Measurements from ENCODE around the gene AGXT.

The AGXT gene

GRCh38 chr2:240847817-240848216 lies 20.8 kb upstream of the AGXT start:
- Histone ChIP-seq H3K27me3 (ENCODE audit: insufficient read depth, low read depth) (peaks cover 10% of the 10 kb centered on the region; the same call in 1 of the 2 replicates), H3K36me3 (ENCODE audit: insufficient read depth) (no peaks in the 10 kb centered on the region), H3K4me1 (ENCODE audit: low read depth, poor library complexity, severe bottlenecking) (no peaks in the 10 kb centered on the region), H2AFZ (ENCODE audit: low read depth) (no peak overlapping the region), H4K20me1 (ENCODE audit: insufficient read depth) (no peaks in the 10 kb centered on the region), H3K79me2 (ENCODE audit: insufficient read depth, low read depth) (no peaks in the 10 kb centered on the region), H3K27ac (no peak overlapping the region), H3K4me3 (IDR thresholded peaks at IDR 0.05; ENCODE audit: insufficient read depth, low read depth, low read length) (no peak overlapping the region), H3K9ac (no peak overlapping the region), H3K4me2 (no peak overlapping the region)
- no peak for TF ChIP-seq CTCF (conservative IDR thresholded peaks at IDR 0.05; ENCODE audit: low read depth, low read length)

GRCh38 chr2:240848900-240849680 lies 19.5 kb upstream of the AGXT start:
- Histone ChIP-seq H3K27me3 (ENCODE audit: insufficient read depth, low read depth) (peaks cover 4% of the 10 kb centered on the region; the same call in 1 of the 2 replicates), H3K27ac (no peak overlapping the region), H4K20me1 (ENCODE audit: insufficient read depth) (no peaks in the 10 kb centered on the region), H2AFZ (ENCODE audit: low read depth) (no peak overlapping the region), H3K4me1 (ENCODE audit: low read depth, poor library complexity, severe bottlenecking) (no peaks in the 10 kb centered on the region), H3K9ac (no peak overlapping the region), H3K4me2 (no peak overlapping the region), H3K36me3 (ENCODE audit: insufficient read depth) (no peaks in the 10 kb centered on the region), H3K4me3 (IDR thresholded peaks at IDR 0.05; ENCODE audit: insufficient read depth, low read depth, low read length) (no peak overlapping the region), H3K79me2 (ENCODE audit: insufficient read depth, low read depth) (no peaks in the 10 kb centered on the region)
- TF ChIP-seq CTCF (conservative IDR thresholded peaks at IDR 0.05; ENCODE audit: low read depth, low read length): no peak

GRCh38 chr2:240850026-240850425 lies 18.6 kb upstream of the AGXT start:
- Histone ChIP-seq H2AFZ (ENCODE audit: low read depth) (no peak overlapping the region), H3K4me3 (IDR thresholded peaks at IDR 0.05; ENCODE audit: insufficient read depth, low read depth, low read length) (no peak overlapping the region), H4K20me1 (ENCODE audit: insufficient read depth) (no peaks in the 10 kb centered on the region), H3K4me2 (no peak overlapping the region), H3K27ac (no peak overlapping the region), H3K79me2 (ENCODE audit: insufficient read depth, low read depth) (no peaks in the 10 kb centered on the region), H3K9ac (no peak overlapping the region), H3K36me3 (ENCODE audit: insufficient read depth) (no peaks in the 10 kb centered on the region), H3K4me1 (ENCODE audit: low read depth, poor library complexity, severe bottlenecking) (no peaks in the 10 kb centered on the region), H3K27me3 (ENCODE audit: insufficient read depth, low read depth) (no peaks in the 10 kb centered on the region; the same call in 1 of the 2 replicates)
- TF ChIP-seq CTCF (conservative IDR thresholded peaks at IDR 0.05; ENCODE audit: low read depth, low read length): no peak

GRCh38 chr2:240850756-240851077 lies 17.9 kb upstream of the AGXT start:
- H3K79me2 ChIP-seq (ENCODE audit: insufficient read depth, low read depth): no peaks in the 10 kb centered on the region
- no peak overlapping the region for H3K4me3 ChIP-seq (IDR thresholded peaks at IDR 0.05; ENCODE audit: insufficient read depth, low read depth, low read length)
- H2AFZ ChIP-seq (ENCODE audit: low read depth): no peak overlapping the region
- H4K20me1 ChIP-seq (ENCODE audit: insufficient read depth): no peaks in the 10 kb centered on the region
- no peaks in the 10 kb centered on the region for H3K36me3 ChIP-seq (ENCODE audit: insufficient read depth)
- H3K27me3 ChIP-seq (ENCODE audit: insufficient read depth, low read depth): no peaks in the 10 kb centered on the region; the same call in 1 of the 2 replicates
- no peak overlapping the region for H3K27ac ChIP-seq
- H3K4me2 ChIP-seq: no peak overlapping the region
- H3K9ac ChIP-seq: no peak overlapping the region
- TF ChIP-seq CTCF (conservative IDR thresholded peaks at IDR 0.05; ENCODE audit: low read depth, low read length): no peak
- H3K4me1 ChIP-seq (ENCODE audit: low read depth, poor library complexity, severe bottlenecking): no peaks in the 10 kb centered on the region

Measured in KMS-11 (cell line).